CD4-positive, alpha-beta T cell (primary cell): ENCODE measurements around the gene BICRAL. TPM values are rescaled to one million over a fixed set of nuclear protein-coding genes. Genes with fewer than 3 reads are reported as not detected.
"Not testable (repeated sequence)": the region's sequence is repeated elsewhere in the genome, so short reads cannot be mapped to it uniquely, and the experiment has no call there.

Source experiments
- ATAC-seq: fragments of 200-7000 bp; cut with Tn5 transposase; one replicate; pipeline ENCODE4 v1.10.0; 2022; ENCODE audit warnings: mild to moderate bottlenecking; ENCODE audit not compliant: poor library complexity
- CTCF ChIA-PET: fragments of 350-600 bp; sonication (Branson Sonifier 250); formaldehyde crosslinking; loops from one replicate; lab custom pipeline; 2021; ENCODE audit warnings: antibody characterized with exemption, inconsistent platforms; lab: Charles Lee
- POLR2A ChIA-PET: fragments of 350-600 bp; sonication (Branson Sonifier 250); formaldehyde crosslinking; loops from one replicate; lab custom pipeline; 2021; ENCODE audit warnings: antibody characterized with exemption, inconsistent platforms; lab: Charles Lee
- DNase-seq, 14 experiments: peaks; one replicate each; pipeline ENCODE4 v3.0.0-alpha.2; 2013 to 2020; ENCODE audit warnings: mixed read lengths in 2 of 14
- H3K27ac ChIP-seq, 2 donors: one replicate each; pipeline versions ENCODE4 v1.5.1 to v1.7.0; 2013; ENCODE audit warnings: low read length in 2 of 2, low read depth in 1 of 2, mild to moderate bottlenecking in 1 of 2
- H3K27me3 ChIP-seq, 2 experiments: 1 replicate in 1 of 2; 2 replicates in 1 of 2; pipeline versions ENCODE4 v1.6.1 to v1.7.0; 2013; ENCODE audit warnings: low read length in 2 of 2, control low read depth in 1 of 2, mild to moderate bottlenecking in 1 of 2, moderate library complexity in 1 of 2; ENCODE audit not compliant: insufficient read depth in 2 of 2, control insufficient read depth in 1 of 2
- H3K36me3 ChIP-seq: one replicate; pipeline ENCODE4 v1.6.1; 2013; ENCODE audit warnings: low read length, control low read depth; ENCODE audit not compliant: insufficient read depth
- H3K4me1 ChIP-seq: one replicate; pipeline ENCODE4 v1.6.1; 2013; ENCODE audit warnings: low read length, control low read depth; ENCODE audit not compliant: insufficient read depth
- H3K4me3 ChIP-seq: one replicate; pipeline ENCODE4 v1.5.1; 2013; ENCODE audit warnings: mild to moderate bottlenecking, low read length, moderate library complexity
- H3K9me3 ChIP-seq, 2 experiments: 1 replicate in 1 of 2; 2 replicates in 1 of 2; pipeline versions ENCODE4 v1.6.1 to v1.7.0; 2013; ENCODE audit warnings: low read length in 2 of 2, mild to moderate bottlenecking in 2 of 2, control low read depth in 1 of 2, moderate library complexity in 1 of 2; ENCODE audit not compliant: control insufficient read depth in 1 of 2, insufficient read depth in 1 of 2
- H3K27ac Mint-ChIP-seq: one replicate; pipeline ENCODE4 v1.8.0; 2020; ENCODE audit warnings: mixed read lengths
- H3K27me3 Mint-ChIP-seq: one replicate; pipeline ENCODE4 v1.8.0; 2021; ENCODE audit warnings: mixed read lengths
- H3K36me3 Mint-ChIP-seq: one replicate; pipeline ENCODE4 v1.8.0; 2021; ENCODE audit warnings: low read depth, mixed read lengths
- H3K4me1 Mint-ChIP-seq: one replicate; pipeline ENCODE4 v1.8.0; 2021; ENCODE audit warnings: low read depth, mixed read lengths
- H3K4me3 Mint-ChIP-seq: one replicate; pipeline ENCODE4 v1.8.0; 2020; ENCODE audit warnings: mild to moderate bottlenecking, mixed read lengths
- H3K9me3 Mint-ChIP-seq: one replicate; pipeline ENCODE4 v1.8.0; 2020; ENCODE audit warnings: mixed read lengths
- CTCF ChIP-seq: fragments of 200-600 bp; IDR thresholded peaks from one replicate; pipeline ENCODE4 v1.8.0; 2022; ENCODE audit warnings: antibody characterized with exemption, mild to moderate bottlenecking
- intact Hi-C, 2 experiments: fragments of 100-400 bp; cut with DNase I in 1 of 2; cut with micrococcal nuclease in 1 of 2; formaldehyde crosslinking; loops; one replicate each; pipeline versions ENCODE4 v1.15.1 to v1.9.0; 2023 to 2025; cut with DNase I, micrococcal nuclease
- total RNA-seq, 174 experiments: library from RNA in 2 of 174; stranded (reverse) in 2 of 174; gene quantifications; one replicate each; pipeline ENCODE4 v1.2.3 and lab custom pipeline; 2021 to 2026

The BICRAL gene
- total RNA-seq, 2 experiments from 2014 or later: 15.0 to 15.8 TPM

- H3K4me1 Mint-ChIP-seq: peaks cover 26% of the 10 kb centered on the region
- Histone ChIP-seq H3K4me3 (no peak overlapping the region), H3K27ac (no peak overlapping the region), H3K4me1 (peaks cover 33% of the 10 kb centered on the region), H3K27me3 (no peaks in the 10 kb centered on the region), H3K36me3 (peaks cover 45% of the 10 kb centered on the region), H3K9me3 (no peaks in the 10 kb centered on the region)
- no peaks in the 10 kb centered on the region for H3K9me3 Mint-ChIP-seq
- CTCF ChIA-PET: interaction anchor here (1.5 kb wide), 1 partner anchor 159 kb away, joined by 3 read pairs; no protein-coding TSS in a partner anchor
- ATAC-seq (no peak), DNase-seq (no peak)
- intact Hi-C loops: no loop called here
- peaks cover 74% of the 10 kb centered on the region for H3K36me3 Mint-ChIP-seq
- H3K27me3 Mint-ChIP-seq: no peaks in the 10 kb centered on the region
- H3K4me3 Mint-ChIP-seq: no peak overlapping the region
- H3K27ac Mint-ChIP-seq: no peak overlapping the region
- POLR2A ChIA-PET: interaction anchor here (1.0 to 1.4 kb wide), 2 partner anchors 114 to 115 kb away, joined by 3 to 8 read pairs; no protein-coding TSS in a partner anchor
- no peak for TF ChIP-seq CTCF
Measured at GRCh38 chr6:42885702-42886101, 103.8 kb downstream of the BICRAL start.

GRCh38 chr6:42888201-42888600 is 106.3 kb downstream of the BICRAL start:
- DNase-seq, H3K27me3 ChIP-seq, CTCF ChIA-PET, H3K27ac Mint-ChIP-seq, H3K9me3 Mint-ChIP-seq, H3K4me3 ChIP-seq, H3K27ac ChIP-seq, ATAC-seq, intact Hi-C loops, H3K27me3 Mint-ChIP-seq, H3K9me3 ChIP-seq: not testable (repeated sequence)
- peak overlapping the region; percentile 15 for H3K4me3 Mint-ChIP-seq
- peaks cover 21% of the 10 kb centered on the region for H3K4me1 ChIP-seq
- POLR2A ChIA-PET: interaction anchor here (5.8 kb wide), 1 partner anchor 8 kb away, joined by 77 read pairs; the partner anchor contains the start of gene RPL7L1
- peaks cover 27% of the 10 kb centered on the region for H3K4me1 Mint-ChIP-seq
- H3K36me3 Mint-ChIP-seq: peaks cover 62% of the 10 kb centered on the region
- peaks cover 29% of the 10 kb centered on the region for H3K36me3 ChIP-seq

GRCh38 chr6:42889815-42890214 is 108.0 kb downstream of the BICRAL start:
- DNase-seq: peak in 2 of 14 experiments; percentile 31 to 36
- no peaks in the 10 kb centered on the region for H3K9me3 ChIP-seq

More at GRCh38 chr6:42889815-42890214, 108.0 kb downstream of the BICRAL start:
- Mint-ChIP-seq H3K4me3 (peak overlapping the region; percentile 91), H3K36me3 (peaks cover 46% of the 10 kb centered on the region), H3K27me3 (no peaks in the 10 kb centered on the region), H3K4me1 (peaks cover 16% of the 10 kb centered on the region), H3K27ac (peak overlapping the region; percentile 94), H3K9me3 (no peaks in the 10 kb centered on the region)
- H3K27ac ChIP-seq: peak overlapping the region; percentile 86 to 89
- no peak for ATAC-seq
- H3K36me3 ChIP-seq: peaks cover 13% of the 10 kb centered on the region
- peak overlapping the region; percentile 94 for H3K4me3 ChIP-seq
- CTCF ChIA-PET: interaction anchor here (1.2 to 1.5 kb wide), 4 partner anchors 11 to 228 kb away, joined by 4 to 5 read pairs (median 4); partner anchors contain the start of gene RPL7L1
- intact Hi-C loops: loop anchor here (1.0 to 10.0 kb wide), 3 partner anchors 11 to 1105 kb away; partner anchors contain the start of genes PRICKLE4 (in 1 of the 2), RPL7L1 (in 1 of the 2), TOMM6 (in 1 of the 2) and UBR2 (in 1 of the 2)
- peaks cover 17% of the 10 kb centered on the region for H3K4me1 ChIP-seq
- H3K27me3 ChIP-seq: no peaks in the 10 kb centered on the region
- no peak for TF ChIP-seq CTCF
- POLR2A ChIA-PET: interaction anchor here (1.1 to 5.8 kb wide), 8 partner anchors 10 to 479 kb away, joined by 4 to 77 read pairs (median 21); partner anchors contain the start of genes BICRAL, CNPY3, CUL7 and RPL7L1
